ENCODE data around the gene CDC42EP5.

GRCh38 chr19:54515156-54515555 is 42.1 kb upstream of the CDC42EP5 start:
- no peak for TF ChIP-seq CTCF (IDR thresholded peaks at IDR 0.05; ENCODE audit: low read depth, low read length, missing input control)
- no peak for TF ChIP-seq SP1 (IDR thresholded peaks at IDR 0.05)
- no peak for TF ChIP-seq REST (IDR thresholded peaks at IDR 0.05)
- no peak for TF ChIP-seq RAD21 (IDR thresholded peaks at IDR 0.05)
- TF ChIP-seq MAX (IDR thresholded peaks at IDR 0.05) = no peak
- TF ChIP-seq JUND (IDR thresholded peaks at IDR 0.05) = no peak
- TF ChIP-seq EGR1 (IDR thresholded peaks at IDR 0.05; ENCODE audit: low read depth in 2 of 2) = no peak
- no peak for TF ChIP-seq ZBTB33 (IDR thresholded peaks at IDR 0.05)
